Sigmoid colon (tissue), 7 donors: ENCODE results near the gene FRYL. TPM values are rescaled to one million over a fixed set of nuclear protein-coding genes. Genes with fewer than 3 reads are reported as not detected.

Experiments used
- DNase-seq: peaks from one replicate; pipeline ENCODE4 v3.0.0-alpha.2; 2019
- H3K27ac ChIP-seq, 4 donors: fragments of 200-600 bp; sonication (generic); one replicate each; pipeline ENCODE4 v1.5.1; 2016 to 2019; ENCODE audit warnings: mild to moderate bottlenecking in 1 of 4
- H3K27me3 ChIP-seq, 3 donors: fragments of 200-600 bp; sonication (generic); one replicate each; pipeline ENCODE4 v1.5.1; 2019; ENCODE audit warnings: mild to moderate bottlenecking in 1 of 3
- H3K36me3 ChIP-seq, 4 donors: fragments of 200-600 bp; sonication (generic); one replicate each; pipeline ENCODE4 v1.5.1; 2016 to 2019
- H3K4me1 ChIP-seq, 4 donors: fragments of 200-600 bp; sonication (generic); one replicate each; pipeline ENCODE4 v1.5.1; 2017 to 2019
- H3K4me3 ChIP-seq, 4 donors: fragments of 200-600 bp; sonication (generic); one replicate each; pipeline ENCODE4 v1.5.1; 2017 to 2019; ENCODE audit warnings: mild to moderate bottlenecking in 2 of 4, moderate library complexity in 1 of 4
- H3K9me3 ChIP-seq, 4 donors: fragments of 200-600 bp in 3 of 4; sonication (generic) in 3 of 4; one replicate each; pipeline versions ENCODE4 v1.5.1 to v1.6.1; 2013 to 2019
- EP300 ChIP-seq, 4 donors: sonication (generic); formaldehyde crosslinking; IDR thresholded peaks; one replicate each; pipeline ENCODE4 v1.6.1; 2017; ENCODE audit warnings: antibody characterized with exemption in 4 of 4
- POLR2A ChIP-seq, 2 donors: fragments of 450-650 bp; IDR thresholded peaks; one replicate each; pipeline ENCODE4 v1.6.1; 2016; ENCODE audit warnings: antibody characterized with exemption in 2 of 2, mild to moderate bottlenecking in 2 of 2, moderate library complexity in 2 of 2
- POLR2AphosphoS5 ChIP-seq, 4 donors: sonication (generic); formaldehyde crosslinking; IDR thresholded peaks; one replicate each; pipeline ENCODE4 v1.6.1; 2017; ENCODE audit warnings: antibody characterized with exemption in 4 of 4
- WGBS, 2 donors: extraction: QIAGEN DNeasy Blood & Tissue Kit; methylation state at CpG; one replicate each; pipeline ENCODE4 v1.1.7; 2013; 5-methylcytosine and 5-hydroxymethylcytosine counted together
- intact Hi-C: fragments of 100-400 bp; cut with DNase I; formaldehyde crosslinking; loops from one replicate; pipeline ENCODE4 v1.15.1; 2023
- polyA plus RNA-seq, 3 donors: library from polyadenylated mRNA; stranded (reverse); fragments of 200-250 nt; gene quantifications; one replicate each; pipeline ENCODE4 v1.2.3, GENCODE V29; 2013
- total RNA-seq, 4 donors: library from RNA; depleted of rRNA; stranded (reverse); fragments of >200 nt; gene quantifications; one replicate each; pipeline ENCODE4 v1.1.0, GENCODE V29; 2016
- TF ChIP-seq, protein P1 (sequence below), 4 experiments: fragments of 450-650 bp in 3 of 4; fragments of 200-600 bp in 1 of 4; IDR thresholded peaks; one replicate each; pipeline ENCODE4 v1.5.1; 2016 to 2019; ENCODE audit warnings: antibody characterized with exemption in 4 of 4, mild to moderate bottlenecking in 3 of 4, moderate library complexity in 2 of 4
- donor health status: healthy with polysubstance abuse.
- donor health status: Bipolar disorder and iron deficiency.
- donor health status: healthy.

The FRYL gene
- total and polyA plus RNA-seq, 7 donors = 41.4 to 72.4 (median 55.0) TPM

DNA sequence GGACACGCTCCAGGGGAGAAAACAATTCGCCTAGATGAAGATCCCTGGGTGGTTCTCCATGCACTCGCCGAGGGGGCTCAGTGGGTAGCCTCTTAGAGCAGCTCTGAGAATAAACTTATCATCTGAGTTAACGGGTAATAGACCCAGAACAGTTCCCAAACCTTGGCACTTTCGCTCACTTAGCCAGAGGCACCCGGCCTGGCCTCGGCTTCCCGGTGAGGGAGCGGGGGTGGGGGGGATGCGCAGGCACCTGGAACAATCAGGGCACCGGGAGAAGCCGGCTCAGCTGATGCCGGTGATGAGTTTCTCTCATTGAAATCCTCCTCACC lies 290.4 kb downstream of the FRYL start:
- no peak for DNase-seq
- H3K4me3 ChIP-seq = peak overlapping the region in 3 of 4 donors; percentile 29 to 46 (median 43)
- intact Hi-C loops = no loop called here
- 13 to 17% methylated on average over 14 of the region's 14 CpGs for WGBS, 2 donors
- no peak overlapping the region for H3K27ac ChIP-seq
- H3K27me3 ChIP-seq = peaks cover 32 to 79% (median 60%) of the 10 kb centered on the region in 3 donors
- TF ChIP-seq POLR2A (IDR thresholded peaks at IDR 0.05) = no peak
- TF ChIP-seq, protein P1, sequence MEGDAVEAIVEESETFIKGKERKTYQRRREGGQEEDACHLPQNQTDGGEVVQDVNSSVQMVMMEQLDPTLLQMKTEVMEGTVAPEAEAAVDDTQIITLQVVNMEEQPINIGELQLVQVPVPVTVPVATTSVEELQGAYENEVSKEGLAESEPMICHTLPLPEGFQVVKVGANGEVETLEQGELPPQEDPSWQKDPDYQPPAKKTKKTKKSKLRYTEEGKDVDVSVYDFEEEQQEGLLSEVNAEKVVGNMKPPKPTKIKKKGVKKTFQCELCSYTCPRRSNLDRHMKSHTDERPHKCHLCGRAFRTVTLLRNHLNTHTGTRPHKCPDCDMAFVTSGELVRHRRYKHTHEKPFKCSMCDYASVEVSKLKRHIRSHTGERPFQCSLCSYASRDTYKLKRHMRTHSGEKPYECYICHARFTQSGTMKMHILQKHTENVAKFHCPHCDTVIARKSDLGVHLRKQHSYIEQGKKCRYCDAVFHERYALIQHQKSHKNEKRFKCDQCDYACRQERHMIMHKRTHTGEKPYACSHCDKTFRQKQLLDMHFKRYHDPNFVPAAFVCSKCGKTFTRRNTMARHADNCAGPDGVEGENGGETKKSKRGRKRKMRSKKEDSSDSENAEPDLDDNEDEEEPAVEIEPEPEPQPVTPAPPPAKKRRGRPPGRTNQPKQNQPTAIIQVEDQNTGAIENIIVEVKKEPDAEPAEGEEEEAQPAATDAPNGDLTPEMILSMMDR (IDR thresholded peaks at IDR 0.05) = no peak
- H3K36me3 ChIP-seq = no peaks in the 10 kb centered on the region
- peaks cover 0 to 16% (median 12%) of the 10 kb centered on the region in 4 donors for H3K4me1 ChIP-seq
- H3K9me3 ChIP-seq = no peaks in the 10 kb centered on the region

DNA sequence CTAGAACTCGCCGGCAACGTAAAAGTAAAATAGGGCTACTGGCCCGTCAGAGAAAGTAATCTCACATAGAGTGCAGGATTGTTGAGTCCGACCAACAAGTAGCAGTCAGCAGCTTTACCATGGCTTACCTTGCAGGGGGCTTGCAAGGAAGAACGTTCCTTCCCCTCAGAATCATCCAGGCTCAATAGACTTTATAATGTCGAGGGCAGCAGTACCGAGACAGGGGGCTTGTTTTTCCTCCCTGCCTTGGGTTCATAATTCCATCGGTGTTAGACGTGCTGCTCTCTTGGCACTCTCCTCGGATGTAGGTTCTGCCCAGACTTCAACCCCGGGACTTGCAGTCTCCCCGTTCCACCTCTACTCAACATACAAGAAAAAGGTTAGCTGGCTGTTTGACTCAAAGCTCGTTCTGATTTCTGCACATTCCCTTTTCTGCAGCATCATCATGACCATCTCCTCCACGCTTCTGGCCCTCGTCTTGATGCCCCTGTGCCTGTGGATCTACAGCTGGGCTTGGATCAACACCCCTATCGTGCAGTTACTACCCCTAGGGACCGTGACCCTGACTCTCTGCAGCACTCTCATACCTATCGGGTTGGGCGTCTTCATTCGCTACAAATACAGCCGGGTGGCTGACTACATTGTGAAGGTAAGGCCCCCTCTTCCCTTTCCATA lies 295.4 kb downstream of the FRYL start:
- H3K4me3 ChIP-seq = no peak overlapping the region
- H3K4me1 ChIP-seq = peaks cover 0 to 14% (median 10%) of the 10 kb centered on the region in 4 donors
- no peak overlapping the region for H3K27ac ChIP-seq
- H3K36me3 ChIP-seq = no peaks in the 10 kb centered on the region
- WGBS, 2 donors = 24 to 32% methylated on average over 22 of the region's 22 CpGs
- TF ChIP-seq, protein P1 (IDR thresholded peaks at IDR 0.05) = no peak
- TF ChIP-seq POLR2AphosphoS5 (IDR thresholded peaks at IDR 0.05) (no peak), POLR2A (IDR thresholded peaks at IDR 0.05) (no peak), EP300 (IDR thresholded peaks at IDR 0.05) (no peak)
- no peak for DNase-seq
- no peaks in the 10 kb centered on the region for H3K9me3 ChIP-seq
- intact Hi-C loops = no loop called here
- peaks cover 26 to 92% (median 63%) of the 10 kb centered on the region in 3 donors for H3K27me3 ChIP-seq

DNA sequence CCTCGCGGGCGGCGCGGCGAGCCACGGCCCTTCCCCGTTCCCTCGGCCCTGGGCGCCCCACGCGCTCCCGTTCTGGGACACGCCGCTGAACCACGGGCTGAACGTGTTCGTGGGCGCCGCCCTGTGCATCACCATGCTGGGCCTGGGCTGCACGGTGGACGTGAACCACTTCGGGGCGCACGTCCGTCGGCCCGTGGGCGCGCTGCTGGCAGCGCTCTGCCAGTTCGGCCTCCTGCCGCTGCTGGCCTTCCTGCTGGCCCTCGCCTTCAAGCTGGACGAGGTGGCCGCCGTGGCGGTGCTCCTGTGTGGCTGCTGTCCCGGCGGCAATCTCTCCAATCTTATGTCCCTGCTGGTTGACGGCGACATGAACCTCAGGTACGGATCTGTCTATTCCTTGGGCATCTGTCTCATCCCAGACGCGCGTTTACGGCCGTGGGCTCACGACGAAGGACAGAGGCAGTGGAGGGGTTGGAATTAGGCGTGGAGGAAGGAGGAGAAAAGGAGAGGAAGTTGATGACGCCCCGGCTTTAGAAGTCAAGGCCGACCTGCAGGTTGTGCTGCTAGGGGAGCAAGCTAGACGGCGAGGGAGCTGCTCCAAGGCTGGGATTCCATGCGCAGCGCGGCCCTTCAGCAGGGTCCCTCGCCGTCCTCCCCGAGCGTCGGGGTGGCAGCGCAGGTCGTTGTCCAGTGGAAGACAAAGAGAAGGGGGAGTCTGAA lies 296.1 kb downstream of the FRYL start:
- intact Hi-C loops = no loop called here
- peaks cover 25 to 85% (median 57%) of the 10 kb centered on the region in 3 donors for H3K27me3 ChIP-seq
- H3K4me3 ChIP-seq = peak overlapping the region in 3 of 4 donors; percentile 17 to 34 (median 30)
- H3K4me1 ChIP-seq = peaks cover 0 to 14% (median 9%) of the 10 kb centered on the region in 4 donors
- WGBS, 2 donors = 8 to 9% methylated on average over 66 of the region's 66 CpGs
- no peak for DNase-seq
- no peaks in the 10 kb centered on the region for H3K9me3 ChIP-seq
- H3K36me3 ChIP-seq = no peaks in the 10 kb centered on the region
- no peak overlapping the region for H3K27ac ChIP-seq
- TF ChIP-seq POLR2A (IDR thresholded peaks at IDR 0.05) = no peak
- TF ChIP-seq POLR2AphosphoS5 (IDR thresholded peaks at IDR 0.05) = no peak
- TF ChIP-seq EP300 (IDR thresholded peaks at IDR 0.05) = no peak
- TF ChIP-seq, protein P1 (IDR thresholded peaks at IDR 0.05) = no peak

DNA sequence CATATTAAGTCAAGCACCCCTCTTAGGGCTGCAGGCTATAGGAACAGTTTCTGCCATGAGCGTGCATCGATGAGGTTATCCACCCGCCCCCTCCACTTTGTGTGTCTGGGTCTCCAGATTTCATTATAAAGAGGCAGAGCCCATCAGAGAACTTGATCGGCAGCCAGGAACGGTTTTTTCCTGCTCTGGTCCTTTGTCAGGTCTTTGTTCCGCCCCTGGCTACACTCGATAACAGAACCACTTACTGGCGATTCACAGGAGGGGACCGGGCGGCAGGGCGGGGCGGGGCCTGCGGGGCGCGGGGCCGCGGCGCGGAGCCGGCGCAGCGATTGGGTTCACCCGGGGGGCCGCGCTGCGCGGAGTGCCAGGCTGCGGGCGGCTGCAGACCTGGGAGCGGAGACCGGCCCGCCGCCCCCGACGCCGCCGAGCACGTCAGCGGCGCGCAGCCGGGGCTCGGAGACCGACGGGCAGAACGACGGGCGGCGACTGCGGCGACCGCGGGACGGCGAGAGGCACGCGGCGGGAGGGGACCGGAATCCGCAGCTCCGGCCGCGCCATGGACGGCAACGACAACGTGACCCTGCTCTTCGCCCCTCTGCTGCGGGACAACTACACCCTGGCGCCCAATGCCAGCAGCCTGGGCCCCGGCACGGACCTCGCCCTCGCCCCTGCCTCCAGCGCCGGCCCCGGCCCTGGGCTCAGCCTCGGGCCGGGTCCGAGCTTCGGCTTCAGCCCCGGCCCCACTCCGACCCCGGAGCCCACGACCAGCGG lies 296.9 kb downstream of the FRYL start, which contains the start of gene SLC10A4:
Gene SLC10A4 (plus strand): TSS at position 338 of the 771 bp plus-strand sequence. CDS start 219 bp downstream, at position 557.
- Histone ChIP-seq H3K9me3 (no peaks in the 10 kb centered on the region), H3K27me3 (peaks cover 23 to 77% (median 52%) of the 10 kb centered on the region in 3 donors), H3K4me3 (peak within 1 kb of the TSS in 3 of 4 donors; percentile 17 to 34 (median 30)), H3K4me1 (peaks cover 0 to 14% (median 9%) of the 10 kb centered on the region in 4 donors), H3K36me3 (no peaks in the 10 kb centered on the region), H3K27ac (no peak within 1 kb of the TSS)
- no peak for DNase-seq
- intact Hi-C loops = no loop called here
- no peak for TF ChIP-seq POLR2AphosphoS5 (IDR thresholded peaks at IDR 0.05)
- TF ChIP-seq, protein P1 (IDR thresholded peaks at IDR 0.05) = no peak
- 3% methylated on average over 85 of the region's 85 CpGs for WGBS, 2 donors
